HEK293 (cell line): ENCODE results near the gene THSD4.

Source experiments
- CTCF ChIP-seq: fragments of 450-650 bp; formaldehyde crosslinking; IDR thresholded peaks from 2 replicates; pipeline ENCODE4 v1.5.1; 2016; ENCODE audit warnings: missing biosample characterization, missing genetic modification characterization
- ZBTB44 ChIP-seq: fragments of 450-650 bp; IDR thresholded peaks from 2 replicates; pipeline ENCODE4 v1.5.1; 2018; ENCODE audit warnings: missing biosample characterization, mild to moderate bottlenecking, missing genetic modification characterization
- ZNF37A ChIP-seq: fragments of 450-650 bp; IDR thresholded peaks from 2 replicates; pipeline ENCODE4 v1.5.1; 2018; ENCODE audit warnings: missing biosample characterization, missing genetic modification characterization
- ZNF707 ChIP-seq: fragments of 450-650 bp; formaldehyde crosslinking; IDR thresholded peaks from 2 replicates; pipeline ENCODE4 v1.5.1; 2016; ENCODE audit warnings: missing biosample characterization, missing genetic modification characterization

- TF ChIP-seq ZNF37A (tag by site-specific recombination) (no peak), CTCF (tag by site-specific recombination) (no peak), ZNF707 (tag by site-specific recombination) (no peak), ZBTB44 (no peak)
Observed at GRCh38 chr15:71117714-71118305, 2.5 kb downstream of the THSD4 start.
